Hepatocyte (in vitro differentiated cells): ENCODE measurements around the gene PLD3. TPM values are rescaled to one million over a fixed set of nuclear protein-coding genes. Genes with fewer than 3 reads are reported as not detected.

Experiments
- DNase-seq: peaks from one replicate; pipeline ENCODE4 v3.0.0-alpha.2; 2016; ENCODE audit warnings: low spot score
- H2AFZ ChIP-seq: fragments of 200-600 bp; sonication (generic); 2 replicates; pipeline ENCODE4 v1.6.0; 2016; ENCODE audit warnings: antibody characterized with exemption, mild to moderate bottlenecking
- H3K27ac ChIP-seq: fragments of 200-600 bp; sonication (generic); 2 replicates; pipeline ENCODE4 v1.5.1; 2016; ENCODE audit warnings: mild to moderate bottlenecking
- H3K27me3 ChIP-seq: fragments of 200-600 bp; sonication (generic); 2 replicates; pipeline ENCODE4 v1.6.1; 2016
- H3K36me3 ChIP-seq: fragments of 200-600 bp; sonication (generic); replicated peaks from 2 replicates; pipeline ENCODE4 v1.5.1; 2016; ENCODE audit warnings: low read depth; ENCODE audit not compliant: insufficient read depth
- H3K4me1 ChIP-seq: fragments of 200-600 bp; sonication (generic); 2 replicates; pipeline ENCODE4 v1.5.1; 2016; ENCODE audit warnings: mild to moderate bottlenecking, moderate library complexity; ENCODE audit not compliant: insufficient read depth
- H3K4me2 ChIP-seq: fragments of 200-600 bp; sonication (generic); 2 replicates; pipeline ENCODE4 v1.6.0; 2016
- H3K4me3 ChIP-seq: fragments of 200-600 bp; sonication (generic); 2 replicates; pipeline ENCODE4 v1.5.1; 2016; ENCODE audit warnings: mild to moderate bottlenecking
- H3K79me2 ChIP-seq: fragments of 200-600 bp; sonication (generic); 2 replicates; pipeline ENCODE4 v1.6.0; 2017; ENCODE audit warnings: mild to moderate bottlenecking
- H3K9me2 ChIP-seq: fragments of 200-600 bp; sonication (generic); replicated peaks from 2 replicates; pipeline ENCODE4 v1.6.0; 2017; ENCODE audit warnings: mild to moderate bottlenecking; ENCODE audit not compliant: insufficient read depth
- H3K9me3 ChIP-seq: fragments of 200-600 bp; sonication (generic); 2 replicates; pipeline ENCODE4 v1.5.1; 2016; ENCODE audit warnings: low read depth, mild to moderate bottlenecking
- H4K20me1 ChIP-seq: fragments of 200-600 bp; sonication (generic); 2 replicates; pipeline ENCODE4 v1.6.0; 2016; ENCODE audit warnings: mild to moderate bottlenecking; ENCODE audit not compliant: insufficient read depth, poor library complexity, severe bottlenecking
- CTCF ChIP-seq: fragments of 200-600 bp; sonication (generic); IDR thresholded peaks from 2 replicates; pipeline ENCODE4 v1.5.1; 2016; ENCODE audit warnings: antibody characterized with exemption, mild to moderate bottlenecking; ENCODE audit not compliant: poor library complexity
- EZH2 ChIP-seq: fragments of 200-600 bp; sonication (generic); IDR thresholded peaks from 2 replicates; pipeline ENCODE4 v1.6.1; 2016; ENCODE audit warnings: antibody characterized with exemption, mild to moderate bottlenecking, borderline replicate concordance
- EZH2phosphoT487 ChIP-seq: fragments of 200-600 bp; sonication (generic); IDR thresholded peaks from one replicate; pipeline ENCODE4 v1.6.1; 2018; ENCODE audit warnings: antibody characterized with exemption, mild to moderate bottlenecking, low read depth, moderate library complexity; ENCODE audit not compliant: unreplicated experiment, severe bottlenecking
- WGBS: methylation state at CpG from one replicate; pipeline ENCODE4 v1.1.6; 2016; ENCODE audit warnings: low lambda C conversion rate; ENCODE audit errors: missing lambda C conversion rate; 5-methylcytosine and 5-hydroxymethylcytosine counted together
- polyA plus RNA-seq: library from polyadenylated mRNA; unstranded; fragments of >200 nt; fragmentation: Nextera tagmentation; extraction: Ambion mirVana; gene quantifications from 2 replicates; pipeline ENCODE4 v1.2.1, GENCODE V29; 2016
- total RNA-seq: library from RNA; depleted of rRNA; stranded (reverse); fragments of >200 nt; gene quantifications from 2 replicates; pipeline ENCODE4 v1.2.3, GENCODE V29; 2014

PLD3 gene
- total and polyA plus RNA-seq, 2 experiments from 2014 or later = 805 to 1,297 TPM

GRCh38 chr19:40321076-40321475, 27.4 kb upstream of the PLD3 start:
- H3K9me2 ChIP-seq = no peaks in the 10 kb centered on the region
- H3K9me3 ChIP-seq = no peaks in the 10 kb centered on the region
- no peaks in the 10 kb centered on the region for H4K20me1 ChIP-seq
- no peak overlapping the region for H2AFZ ChIP-seq
- H3K36me3 ChIP-seq = no peaks in the 10 kb centered on the region
- no peak overlapping the region for H3K4me2 ChIP-seq
- no peaks in the 10 kb centered on the region for H3K4me1 ChIP-seq
- 96% methylated on average over 18 of the region's 18 CpGs for WGBS
- H3K4me3 ChIP-seq = no peak overlapping the region
- H3K79me2 ChIP-seq = no peaks in the 10 kb centered on the region
- DNase-seq = no peak
- no peaks in the 10 kb centered on the region for H3K27me3 ChIP-seq
- no peak overlapping the region for H3K27ac ChIP-seq
- TF ChIP-seq CTCF = no peak
- TF ChIP-seq EZH2 = no peak
- TF ChIP-seq EZH2phosphoT487 = no peak

- Histone ChIP-seq H3K4me3 (no peak overlapping the region), H3K36me3 (no peaks in the 10 kb centered on the region), H3K27me3 (no peaks in the 10 kb centered on the region), H3K4me2 (no peak overlapping the region), H3K9me3 (no peaks in the 10 kb centered on the region), H4K20me1 (no peaks in the 10 kb centered on the region), H2AFZ (no peak overlapping the region), H3K27ac (no peak overlapping the region), H3K79me2 (no peaks in the 10 kb centered on the region), H3K9me2 (no peaks in the 10 kb centered on the region), H3K4me1 (no peaks in the 10 kb centered on the region)
- DNase-seq = no peak
- TF ChIP-seq CTCF (no peak), EZH2 (no peak), EZH2phosphoT487 (no peak)
- WGBS = 99% methylated on average over 27 of the region's 27 CpGs
Measured at GRCh38 chr19:40321566-40322270, 26.8 kb upstream of the PLD3 start.

- TF ChIP-seq EZH2 (no peak), EZH2phosphoT487 (no peak), CTCF (no peak)
- H4K20me1 ChIP-seq = no peaks in the 10 kb centered on the region
- H3K79me2 ChIP-seq = no peaks in the 10 kb centered on the region
- H3K4me1 ChIP-seq = no peaks in the 10 kb centered on the region
- 94% methylated on average over 7 of the region's 7 CpGs for WGBS
- H3K9me2 ChIP-seq = no peaks in the 10 kb centered on the region
- H3K27me3 ChIP-seq = no peaks in the 10 kb centered on the region
- no peak overlapping the region for H3K27ac ChIP-seq
- no peaks in the 10 kb centered on the region for H3K36me3 ChIP-seq
- no peak overlapping the region for H3K4me3 ChIP-seq
- DNase-seq = no peak
- H2AFZ ChIP-seq = no peak overlapping the region
- no peak overlapping the region for H3K4me2 ChIP-seq
- no peaks in the 10 kb centered on the region for H3K9me3 ChIP-seq
Measured at GRCh38 chr19:40322271-40322610, 26.3 kb upstream of the PLD3 start.
